GM12878 (cell line): ENCODE data around the gene GLUD1. TPM values are rescaled to one million over a fixed set of nuclear protein-coding genes. Genes with fewer than 3 reads are reported as not detected.
A peak's percentile ranks its signal among the peaks of the same experiment; 100 is the strongest.
"Not testable (repeated sequence)": the region's sequence is repeated elsewhere in the genome, so short reads cannot be mapped to it uniquely, and the experiment has no call there.

ENCODE experiments used
- ATAC-seq: fragments of 200-7000 bp; cut with Tn5 transposase; 3 replicates; pipeline ENCODE4 v1.9.1; 2020; ENCODE audit warnings: mild to moderate bottlenecking, moderate library complexity
- BruUV-seq: library from RNA; stranded (reverse); fragments of 400-500 nt; replicated peaks from 2 replicates; lab custom pipeline; 2021; lab: Mats Ljungman, UMichigan
- CTCF ChIA-PET: fragments of 300-600 bp; sonication (Branson Sonifier 250); formaldehyde crosslinking; extraction: SDS; loops from one replicate; lab custom pipeline; 2021; ENCODE audit warnings: inconsistent platforms; lab: Yijun Ruan, JAX
- POLR2A ChIA-PET: fragments of 350-600 bp; formaldehyde crosslinking; extraction: SDS; loops from one replicate; lab custom pipeline; 2021; ENCODE audit warnings: inconsistent platforms; lab: Charles Lee
- RAD21 ChIA-PET: fragments of 300-600 bp; sonication (Branson Sonifier 250); formaldehyde crosslinking; loops from one replicate; lab custom pipeline; 2023; ENCODE audit warnings: antibody characterized with exemption; ENCODE audit not compliant: unreplicated experiment; lab: Charles Lee
- SMC1A ChIA-PET: fragments of 300-600 bp; sonication (Branson Sonifier 250); formaldehyde crosslinking; loops from one replicate; lab custom pipeline; 2023; ENCODE audit not compliant: unreplicated experiment, uncharacterized antibody; lab: Charles Lee
- DNase-seq: peaks from one replicate; pipeline ENCODE4 v3.0.0-alpha.2; 2011; ENCODE audit warnings: low read depth, low spot score
- FAIRE-seq: peaks from 3 replicates; lab custom pipeline; 2011; peaks lifted over from hg19 to GRCh38; lab: Jason Lieb, UNC
- H2AFZ ChIP-seq: 2 replicates; pipeline ENCODE4 v1.6.0; 2011; ENCODE audit warnings: low read depth, low read length, control low read depth; ENCODE audit not compliant: control insufficient read depth
- H3K27ac ChIP-seq: 2 replicates; pipeline ENCODE4 v1.5.1; 2011; ENCODE audit warnings: control low read depth; ENCODE audit not compliant: control insufficient read depth, insufficient read depth
- H3K27me3 ChIP-seq, 2 experiments: replicated peaks in 1 of 2; 2 replicates each; pipeline versions ENCODE4 v1.6.0 to v1.6.1; 2011; ENCODE audit warnings: low read length in 1 of 2; ENCODE audit not compliant: control insufficient read depth in 2 of 2, insufficient read depth in 2 of 2
- H3K36me3 ChIP-seq, 2 experiments: 2 replicates each; pipeline ENCODE4 v1.5.1; 2011; ENCODE audit warnings: low read length in 1 of 2; ENCODE audit not compliant: control insufficient read depth in 2 of 2, insufficient read depth in 2 of 2
- H3K4me1 ChIP-seq: 2 replicates; pipeline ENCODE4 v1.6.1; 2011; ENCODE audit warnings: mild to moderate bottlenecking, low read length, moderate library complexity, mixed read lengths; ENCODE audit not compliant: control insufficient read depth, insufficient read depth
- H3K4me2 ChIP-seq: 2 replicates; pipeline ENCODE4 v1.6.0; 2011; ENCODE audit warnings: control low read depth; ENCODE audit not compliant: control insufficient read depth, insufficient read depth
- H3K4me3 ChIP-seq: fragments of 200-600 bp; sonication (generic); 2 replicates; pipeline ENCODE4 v1.5.1; 2016
- H3K79me2 ChIP-seq: 2 replicates; pipeline ENCODE4 v1.6.0; 2011; ENCODE audit warnings: low read length; ENCODE audit not compliant: control insufficient read depth, insufficient read depth
- H3K9ac ChIP-seq: 2 replicates; pipeline ENCODE4 v1.8.0; 2011; ENCODE audit warnings: low read length, control low read depth, mixed read lengths; ENCODE audit not compliant: control insufficient read depth, insufficient read depth
- H3K9me3 ChIP-seq: replicated peaks from 3 replicates; pipeline ENCODE4 v1.5.1; 2011; ENCODE audit warnings: mild to moderate bottlenecking, low read length; ENCODE audit not compliant: control insufficient read depth, insufficient read depth
- H4K20me1 ChIP-seq: 2 replicates; pipeline ENCODE4 v1.6.0; 2011; ENCODE audit not compliant: control insufficient read depth, insufficient read depth
- WGBS: methylation state at CpG from one replicate; pipeline ENCODE4 v1.1.6; 2016; ENCODE audit warnings: low lambda C conversion rate; ENCODE audit not compliant: insufficient replicate concordance, insufficient coverage; ENCODE audit errors: missing lambda C conversion rate; 5-methylcytosine and 5-hydroxymethylcytosine counted together
- in situ Hi-C: fragments of 300-500 bp; cut with MboI; formaldehyde crosslinking; loops from 9 replicates; pipeline ENCODE4 v1.14.3; 2018; ENCODE audit warnings: mixed read lengths
- intact Hi-C: fragments of 100-400 bp; cut with micrococcal nuclease; formaldehyde crosslinking; loops from one replicate; pipeline ENCODE4 v1.14.2; 2022; ENCODE audit not compliant: unreplicated experiment
- polyA plus RNA-seq, 11 experiments: library from polyadenylated mRNA; depleted of rRNA in 4 of 11; unstranded in 6 of 11; stranded (reverse) in 5 of 11; fragments of >200 nt; fragmentation: Nextera tagmentation in 4 of 11; fragmentation: Illumina TruSeq in 1 of 11; extraction: Ambion mirVana in 4 of 11; extraction: Trizol in 1 of 11; gene quantifications; 1 replicate in 1 of 11; 2 replicates in 10 of 11; pipeline versions ENCODE4 v1.2.1 to v1.2.3, GENCODE V29; 2011 to 2016; ENCODE audit warnings: inconsistent platforms in 2 of 11, missing spikeins in 2 of 11, low read depth in 1 of 11
- total RNA-seq, 4 experiments: library from RNA; depleted of rRNA in 3 of 4; stranded (reverse); fragments of >200 nt in 3 of 4; fragmentation: Illumina TruSeq in 1 of 4; extraction: Trizol in 1 of 4; gene quantifications; 2 replicates each; pipeline versions ENCODE4 v1.2.1 to v1.2.3, GENCODE V29; 2013 to 2021

The GLUD1 gene
- total and polyA plus RNA-seq, 10 of the 15 experiments (the other 5 are each of a cell fraction or from before 2014, with no cell fraction given): 26.1 to 109 (median 81.4) TPM

DNA sequence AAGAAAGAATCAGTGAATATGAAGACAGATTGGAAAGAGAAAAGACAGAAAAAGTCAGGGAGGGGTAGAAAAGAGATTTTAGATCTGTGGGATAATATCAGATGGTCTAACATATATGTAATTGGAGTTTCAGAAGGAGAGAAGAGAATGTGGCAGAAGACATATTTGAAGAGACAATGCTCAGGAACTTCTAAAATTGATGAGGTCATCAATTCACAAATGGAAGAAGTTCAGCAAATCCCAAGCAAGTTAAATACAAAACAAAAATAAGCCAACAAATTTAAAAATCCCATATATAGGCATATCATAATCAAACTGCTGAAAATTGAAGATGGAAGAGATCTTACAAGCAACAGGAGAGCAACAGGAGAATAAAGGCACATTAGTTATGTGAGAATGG, 42.8 kb upstream of the GLUD1 start:
- H3K27me3 ChIP-seq, H3K79me2 ChIP-seq, intact Hi-C loops, H3K9me3 ChIP-seq, H3K4me1 ChIP-seq, FAIRE-seq, H3K9ac ChIP-seq, RAD21 ChIA-PET, ATAC-seq, H3K36me3 ChIP-seq, SMC1A ChIA-PET, H3K27ac ChIP-seq, H4K20me1 ChIP-seq, H3K4me2 ChIP-seq, DNase-seq, H3K4me3 ChIP-seq, in situ Hi-C loops, CTCF ChIA-PET, POLR2A ChIA-PET, H2AFZ ChIP-seq: not testable (repeated sequence)
- BruUV-seq: TSS peak; percentile 51

DNA sequence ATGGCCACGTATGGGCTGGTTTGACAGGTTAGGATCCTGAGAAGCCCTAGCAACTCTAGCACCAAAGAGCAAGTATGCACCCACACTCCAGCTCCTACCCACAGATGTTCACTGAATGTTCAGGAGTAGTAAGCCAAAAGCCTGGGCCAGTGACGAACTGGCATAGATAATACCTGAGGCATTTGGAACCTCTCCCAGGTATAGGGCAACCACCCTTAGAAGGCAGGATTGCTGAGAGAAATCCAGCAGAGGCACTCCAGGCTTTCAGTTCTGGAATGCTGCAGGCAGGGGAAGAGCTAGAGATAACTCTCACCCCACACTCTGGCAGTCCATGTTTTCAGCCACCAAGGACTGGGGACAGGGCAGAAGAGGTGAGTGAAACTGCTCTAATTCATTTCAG, 39.8 kb upstream of the GLUD1 start:
- H3K4me2 ChIP-seq, H3K9me3 ChIP-seq, H3K4me3 ChIP-seq, H3K27me3 ChIP-seq, H3K4me1 ChIP-seq, H3K79me2 ChIP-seq, intact Hi-C loops, H3K9ac ChIP-seq, SMC1A ChIA-PET, CTCF ChIA-PET, FAIRE-seq, H3K27ac ChIP-seq, BruUV-seq, in situ Hi-C loops, H3K36me3 ChIP-seq, H4K20me1 ChIP-seq, RAD21 ChIA-PET, H2AFZ ChIP-seq, POLR2A ChIA-PET, ATAC-seq, DNase-seq: not testable (repeated sequence)
- 100% methylated on average over 1 of the region's 2 CpGs for WGBS

GRCh38 chr10:87133936-87134335, 39.3 kb upstream of the GLUD1 start:
- H3K4me2 ChIP-seq, intact Hi-C loops, H3K27ac ChIP-seq, H3K79me2 ChIP-seq, H3K9ac ChIP-seq, CTCF ChIA-PET, POLR2A ChIA-PET, in situ Hi-C loops, H3K9me3 ChIP-seq, BruUV-seq, RAD21 ChIA-PET, DNase-seq, H3K36me3 ChIP-seq, H2AFZ ChIP-seq, SMC1A ChIA-PET, ATAC-seq, FAIRE-seq, H3K4me3 ChIP-seq, H3K27me3 ChIP-seq, H4K20me1 ChIP-seq, H3K4me1 ChIP-seq: not testable (repeated sequence)
- 96% methylated on average over 2 of the region's 2 CpGs for WGBS

DNA sequence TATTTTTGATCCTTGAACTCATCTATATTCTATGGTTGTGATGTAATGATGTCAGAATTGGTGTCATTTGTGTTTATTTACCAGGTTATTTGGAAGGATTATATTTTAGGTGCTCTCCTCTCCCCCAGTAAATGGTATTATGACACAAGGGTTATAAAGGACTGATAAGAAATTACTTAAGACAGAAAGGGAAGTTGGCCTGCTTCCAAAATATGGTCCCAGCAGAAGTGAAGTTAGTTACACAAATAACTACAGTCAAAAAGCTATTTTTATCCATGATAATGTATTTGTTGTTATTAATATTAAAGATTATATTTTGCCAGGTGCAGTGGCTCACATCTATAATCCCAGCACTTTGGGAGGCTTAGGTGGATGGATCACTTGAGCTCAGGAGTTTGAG, 37.5 kb upstream of the GLUD1 start:
- not testable (repeated sequence) for H3K9ac ChIP-seq
- SMC1A ChIA-PET: interaction anchor here (0.6 kb wide), 1 partner anchor 884 kb away, joined by 3 read pairs; no protein-coding TSS in a partner anchor

More for the DNA sequence above, 37.5 kb upstream of the GLUD1 start:
- POLR2A ChIA-PET: interaction anchor here (0.6 kb wide), 1 partner anchor 21 kb away, joined by 4 read pairs; no protein-coding TSS in a partner anchor
- FAIRE-seq, BruUV-seq, H3K36me3 ChIP-seq, H3K79me2 ChIP-seq, H3K4me3 ChIP-seq, CTCF ChIA-PET, H4K20me1 ChIP-seq, H3K4me2 ChIP-seq, H2AFZ ChIP-seq, H3K9me3 ChIP-seq, DNase-seq, ATAC-seq, H3K4me1 ChIP-seq, intact Hi-C loops, in situ Hi-C loops, H3K27me3 ChIP-seq, RAD21 ChIA-PET, H3K27ac ChIP-seq: not testable (repeated sequence)
